Measurements from ENCODE around the gene LRFN2. TPM values are rescaled to one million over a fixed set of nuclear protein-coding genes. Genes with fewer than 3 reads are reported as not detected.

Gene LRFN2
- total and polyA plus RNA-seq, 2 experiments from 2014 or later, result 0.29 to 2.5 TPM

DNA sequence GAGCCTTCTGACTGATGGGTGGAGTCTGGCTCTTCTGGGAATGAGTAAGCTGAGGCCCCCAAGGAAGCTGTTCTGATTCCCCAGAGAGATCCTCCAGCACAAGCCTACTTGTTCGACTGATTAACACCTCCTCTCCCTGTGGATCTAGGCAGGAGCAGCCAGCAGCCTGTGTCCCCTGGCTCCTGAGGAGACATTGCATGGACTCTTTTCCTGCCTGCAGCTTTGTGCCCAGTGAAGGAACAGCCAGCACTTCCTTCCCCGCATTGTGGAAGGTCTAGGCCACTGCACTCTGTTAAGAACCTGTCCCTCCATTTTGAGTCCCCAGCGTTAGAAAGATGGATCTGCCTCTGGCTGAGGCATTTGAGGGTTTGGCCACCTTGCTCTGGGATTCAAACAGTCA, 29.1 kb downstream of the LRFN2 start (continued):
- TF ChIP-seq ZNF462 (CRISPR knock-in tag; IDR thresholded peaks at IDR 0.05), result no peak
- no peak for TF ChIP-seq POLR2AphosphoS5 (IDR thresholded peaks at IDR 0.05; ENCODE audit: low read depth)
- no peak for TF ChIP-seq STAT1 (IDR thresholded peaks at IDR 0.05; ENCODE audit: unreplicated experiment)
- TF ChIP-seq, protein P1, sequence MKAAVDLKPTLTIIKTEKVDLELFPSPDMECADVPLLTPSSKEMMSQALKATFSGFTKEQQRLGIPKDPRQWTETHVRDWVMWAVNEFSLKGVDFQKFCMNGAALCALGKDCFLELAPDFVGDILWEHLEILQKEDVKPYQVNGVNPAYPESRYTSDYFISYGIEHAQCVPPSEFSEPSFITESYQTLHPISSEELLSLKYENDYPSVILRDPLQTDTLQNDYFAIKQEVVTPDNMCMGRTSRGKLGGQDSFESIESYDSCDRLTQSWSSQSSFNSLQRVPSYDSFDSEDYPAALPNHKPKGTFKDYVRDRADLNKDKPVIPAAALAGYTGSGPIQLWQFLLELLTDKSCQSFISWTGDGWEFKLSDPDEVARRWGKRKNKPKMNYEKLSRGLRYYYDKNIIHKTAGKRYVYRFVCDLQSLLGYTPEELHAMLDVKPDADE (IDR thresholded peaks at IDR 0.05), result no peak
- TF ChIP-seq CREB1 (CRISPR knock-in tag; IDR thresholded peaks at IDR 0.05; ENCODE audit: low read depth), result no peak

- Histone ChIP-seq H2AFZ (no peak overlapping the region), H3K27me3 (ENCODE audit: insufficient read depth) (no peaks in the 10 kb centered on the region), H3F3A (replicated peaks; ENCODE audit: low read depth) (no peaks in the 10 kb centered on the region), H3K9me2 (ENCODE audit: insufficient read depth) (no peaks in the 10 kb centered on the region; the same call in 1 of the 2 replicates), H3K79me2 (replicated peaks; ENCODE audit: insufficient read depth) (no peaks in the 10 kb centered on the region), H3K27ac (ENCODE audit: low read depth) (no peak overlapping the region), H3K4me1 (ENCODE audit: insufficient read depth) (peaks cover 6% of the 10 kb centered on the region; the same call in 1 of the 2 replicates), H3K36me3 (ENCODE audit: insufficient read depth) (no peaks in the 10 kb centered on the region), H4K20me1 (replicated peaks; ENCODE audit: insufficient read depth) (no peaks in the 10 kb centered on the region), H3K4me3 (no peak overlapping the region), H3K4me2 (no peak overlapping the region)
- Mint-ChIP-seq H3K4me3 (no peak overlapping the region), H3K27ac (no peak overlapping the region), H3K27me3 (ENCODE audit: insufficient read depth, low read depth, poor library complexity) (peaks cover 15% of the 10 kb centered on the region), H3K36me3 (ENCODE audit: low read depth) (no peaks in the 10 kb centered on the region; the same call in 2 of the 3 replicates), H3K4me1 (peaks cover 55% of the 10 kb centered on the region), H3K9me3 (no peaks in the 10 kb centered on the region)
- ATAC-seq (no peak), DNase-seq (ENCODE audit: low spot score) (no peak)
- no peak for TF ChIP-seq ZNF331 (CRISPR knock-in tag; IDR thresholded peaks at IDR 0.05; ENCODE audit: low read depth)
- TF ChIP-seq ZNF462 (CRISPR knock-in tag; IDR thresholded peaks at IDR 0.05), result no peak
- no peak for TF ChIP-seq CTCF (conservative IDR thresholded peaks at IDR 0.05; ENCODE audit: low read depth in 2 of 2)
Measured at GRCh38 chr6:40556881-40557280, 30.3 kb downstream of the LRFN2 start.

Data from GM23338 (cell line).